ENCODE results near the gene GTF2H1.
A peak's percentile ranks its signal among the peaks of the same experiment; 100 is the strongest.
"Not testable (repeated sequence)": the region's sequence is repeated elsewhere in the genome, so short reads cannot be mapped to it uniquely, and the experiment has no call there.

Gene GTF2H1

GRCh38 chr11:18392434-18393321 lies 70.3 kb downstream of the GTF2H1 start:
- DNase-seq (ENCODE audit: insufficient read length, low spot score) (no peak), FAIRE-seq (no peak)
- TF ChIP-seq TAF1 (IDR thresholded peaks at IDR 0.05; ENCODE audit: low read depth, low read length): no peak
- no peak for TF ChIP-seq POLR2AphosphoS5 (IDR thresholded peaks at IDR 0.05; ENCODE audit: low read depth, low read length)
- no peak for TF ChIP-seq POU2F2 (IDR thresholded peaks at IDR 0.05; ENCODE audit: low read depth, low read length)
- no peak for TF ChIP-seq POLR2A (IDR thresholded peaks at IDR 0.05; ENCODE audit: low read depth, low read length)
- TF ChIP-seq SPI1 (IDR thresholded peaks at IDR 0.05; ENCODE audit: low read depth, low read length): no peak
- TF ChIP-seq PAX5 (IDR thresholded peaks at IDR 0.05; ENCODE audit: insufficient read depth, low read length, severe bottlenecking): no peak

- no peak for DNase-seq (ENCODE audit: insufficient read length, low spot score)
- FAIRE-seq: peak; percentile 31
- 0 out of 2 replicates have a peak, but pooled peaks have one; percentile 17 for TF ChIP-seq POU2F2 (IDR thresholded peaks at IDR 0.05; ENCODE audit: low read depth, low read length)
- no peak for TF ChIP-seq POLR2A (IDR thresholded peaks at IDR 0.05; ENCODE audit: low read depth, low read length)
Observed at GRCh38 chr11:18393581-18394274, 71.4 kb downstream of the GTF2H1 start.

GRCh38 chr11:18394275-18394927 lies 72.0 kb downstream of the GTF2H1 start, which contains the start of gene LDHA:
TSS of gene LDHA (plus strand) at chr11:18394563. CDS start at chr11:18396843, 2,280 bp downstream.
- peak; percentile 90 for FAIRE-seq
- DNase-seq (ENCODE audit: insufficient read length, low spot score): peak; percentile 87
- TF ChIP-seq POLR2AphosphoS5 (IDR thresholded peaks at IDR 0.05; ENCODE audit: low read depth, low read length) (peak; percentile 99), PAX5 (IDR thresholded peaks at IDR 0.05; ENCODE audit: insufficient read depth, low read length, severe bottlenecking) (peak; percentile 9), SPI1 (IDR thresholded peaks at IDR 0.05; ENCODE audit: low read depth, low read length) (no peak), POLR2A (IDR thresholded peaks at IDR 0.05; ENCODE audit: low read depth, low read length) (peak; percentile 98), TAF1 (IDR thresholded peaks at IDR 0.05; ENCODE audit: low read depth, low read length) (peak; percentile 86), POU2F2 (IDR thresholded peaks at IDR 0.05; ENCODE audit: low read depth, low read length) (peak; percentile 90)

- FAIRE-seq (no peak), DNase-seq (ENCODE audit: insufficient read length, low spot score) (no peak)
- TF ChIP-seq PAX5 (IDR thresholded peaks at IDR 0.05; ENCODE audit: insufficient read depth, low read length, severe bottlenecking) (no peak), POLR2A (IDR thresholded peaks at IDR 0.05; ENCODE audit: low read depth, low read length) (no peak), POLR2AphosphoS5 (IDR thresholded peaks at IDR 0.05; ENCODE audit: low read depth, low read length) (no peak)
Observed at GRCh38 chr11:18394928-18395734, 72.8 kb downstream of the GTF2H1 start.

- peak; percentile 94 for FAIRE-seq
- TF ChIP-seq POLR2A (IDR thresholded peaks at IDR 0.05; ENCODE audit: low read depth, low read length): peak; percentile 57; the same call in 1 of the 2 replicates
- no peak for TF ChIP-seq SPI1 (IDR thresholded peaks at IDR 0.05; ENCODE audit: low read depth, low read length)
- TF ChIP-seq POLR2AphosphoS5 (IDR thresholded peaks at IDR 0.05; ENCODE audit: low read depth, low read length): peak; percentile 59
- peak; percentile 23; the same call in 1 of the 2 replicates for TF ChIP-seq POU2F2 (IDR thresholded peaks at IDR 0.05; ENCODE audit: low read depth, low read length)
- DNase-seq (ENCODE audit: insufficient read length, low spot score): peak; percentile 85
Observed at GRCh38 chr11:18395735-18396504, 73.6 kb downstream of the GTF2H1 start.

GRCh38 chr11:18397921-18398320 lies 75.6 kb downstream of the GTF2H1 start:
- FAIRE-seq: no peak
- DNase-seq (ENCODE audit: insufficient read length, low spot score): no peak
- TF ChIP-seq TAF1 (IDR thresholded peaks at IDR 0.05; ENCODE audit: low read depth, low read length): no peak
- no peak for TF ChIP-seq POU2F2 (IDR thresholded peaks at IDR 0.05; ENCODE audit: low read depth, low read length)
- no peak for TF ChIP-seq SPI1 (IDR thresholded peaks at IDR 0.05; ENCODE audit: low read depth, low read length)
- TF ChIP-seq POLR2AphosphoS5 (IDR thresholded peaks at IDR 0.05; ENCODE audit: low read depth, low read length): no peak
- no peak for TF ChIP-seq PAX5 (IDR thresholded peaks at IDR 0.05; ENCODE audit: insufficient read depth, low read length, severe bottlenecking)
- no peak for TF ChIP-seq POLR2A (IDR thresholded peaks at IDR 0.05; ENCODE audit: low read depth, low read length)

- FAIRE-seq; DNase-seq (ENCODE audit: insufficient read length, low spot score): not testable (repeated sequence)
Observed at GRCh38 chr11:18401077-18401476, 78.7 kb downstream of the GTF2H1 start.

- TF ChIP-seq POLR2A (IDR thresholded peaks at IDR 0.05; ENCODE audit: low read depth, low read length) (no peak), POU2F2 (IDR thresholded peaks at IDR 0.05; ENCODE audit: low read depth, low read length) (no peak), PAX5 (IDR thresholded peaks at IDR 0.05; ENCODE audit: insufficient read depth, low read length, severe bottlenecking) (no peak), POLR2AphosphoS5 (IDR thresholded peaks at IDR 0.05; ENCODE audit: low read depth, low read length) (no peak), SPI1 (IDR thresholded peaks at IDR 0.05; ENCODE audit: low read depth, low read length) (no peak), TAF1 (IDR thresholded peaks at IDR 0.05; ENCODE audit: low read depth, low read length) (no peak)
- FAIRE-seq: no peak
- DNase-seq (ENCODE audit: insufficient read length, low spot score): no peak
Observed at GRCh38 chr11:18404062-18404461, 81.7 kb downstream of the GTF2H1 start.

- not testable (repeated sequence) for DNase-seq (ENCODE audit: insufficient read length, low spot score); FAIRE-seq
Observed at GRCh38 chr11:18407400-18407799, 85.0 kb downstream of the GTF2H1 start.
